CD8-positive, alpha-beta memory T cell (primary cell): ENCODE measurements around the gene KCMF1. TPM values are rescaled to one million over a fixed set of nuclear protein-coding genes. Genes with fewer than 3 reads are reported as not detected.
A peak's percentile ranks its signal among the peaks of the same experiment; 100 is the strongest.

Experiments used
- CTCF ChIA-PET: fragments of 350-600 bp; sonication (Branson Sonifier 250); formaldehyde crosslinking; loops from one replicate; lab custom pipeline; 2021; ENCODE audit warnings: antibody characterized with exemption; lab: Charles Lee
- POLR2A ChIA-PET: fragments of 350-600 bp; sonication (Branson Sonifier 250); formaldehyde crosslinking; loops from one replicate; lab custom pipeline; 2021; ENCODE audit warnings: antibody characterized with exemption; lab: Charles Lee
- DNase-seq, 5 donors: peaks; one replicate each; pipeline versions ENCODE4 v3.0.0 to v3.0.0-alpha.2; 2020 to 2022; ENCODE audit warnings: mixed read lengths in 1 of 5
- H3K27ac ChIP-seq: one replicate; pipeline ENCODE4 v1.7.0; 2013; ENCODE audit warnings: low read depth, mild to moderate bottlenecking, low read length, moderate library complexity
- H3K27me3 ChIP-seq: 2 replicates; pipeline ENCODE4 v1.7.0; 2013; ENCODE audit warnings: low read length, mild to moderate bottlenecking; ENCODE audit not compliant: insufficient read depth, poor library complexity, severe bottlenecking
- H3K36me3 ChIP-seq: 2 replicates; pipeline ENCODE4 v1.7.0; 2013; ENCODE audit warnings: mild to moderate bottlenecking, low read length, moderate library complexity; ENCODE audit not compliant: insufficient read depth
- H3K4me1 ChIP-seq: 2 replicates; pipeline ENCODE4 v1.7.0; 2013; ENCODE audit warnings: mild to moderate bottlenecking, low read length, moderate library complexity; ENCODE audit not compliant: insufficient read depth
- H3K4me3 ChIP-seq: 2 replicates; pipeline ENCODE4 v1.7.0; 2013; ENCODE audit warnings: mild to moderate bottlenecking, low read length
- H3K9me3 ChIP-seq: 2 replicates; pipeline ENCODE4 v1.7.0; 2013; ENCODE audit warnings: mild to moderate bottlenecking, low read length
- H3K27ac Mint-ChIP-seq, 8 donors: one replicate each; pipeline ENCODE4 v1.8.0; 2020 to 2021; ENCODE audit warnings: mixed read lengths in 8 of 8, mild to moderate bottlenecking in 6 of 8, inconsistent platforms in 3 of 8, moderate library complexity in 3 of 8
- H3K27me3 Mint-ChIP-seq, 2 donors: one replicate each; pipeline ENCODE4 v1.8.0; 2020 to 2021; ENCODE audit warnings: mixed read lengths in 2 of 2, mild to moderate bottlenecking in 1 of 2, moderate library complexity in 1 of 2
- H3K36me3 Mint-ChIP-seq, 3 donors: one replicate each; pipeline ENCODE4 v1.8.0; 2020 to 2021; ENCODE audit warnings: mixed read lengths in 3 of 3, inconsistent platforms in 1 of 3, mild to moderate bottlenecking in 1 of 3
- H3K4me1 Mint-ChIP-seq, 3 donors: one replicate each; pipeline ENCODE4 v1.8.0; 2020 to 2021; ENCODE audit warnings: mixed read lengths in 3 of 3, inconsistent platforms in 1 of 3, mild to moderate bottlenecking in 1 of 3
- H3K4me3 Mint-ChIP-seq, 7 donors: one replicate each; pipeline ENCODE4 v1.8.0; 2020 to 2021; ENCODE audit warnings: mixed read lengths in 7 of 7, mild to moderate bottlenecking in 6 of 7, moderate library complexity in 4 of 7, inconsistent platforms in 2 of 7
- H3K9me3 Mint-ChIP-seq, 5 donors: one replicate each; pipeline ENCODE4 v1.8.0; 2020 to 2022; ENCODE audit warnings: mixed read lengths in 5 of 5, mild to moderate bottlenecking in 3 of 5, moderate library complexity in 2 of 5, inconsistent platforms in 1 of 5
- polyA plus RNA-seq: library from polyadenylated mRNA; unstranded; fragments of 300-500 nt; fragmentation: Illumina TruSeq; gene quantifications from one replicate; pipeline ENCODE4 v1.2.3, GENCODE V29; 2021
- total RNA-seq, 2 experiments: library from RNA; stranded (reverse); gene quantifications; one replicate each; pipeline ENCODE4 v1.2.3, GENCODE V29; 2021

KCMF1 gene
- total and polyA plus RNA-seq, 3 experiments from 2014 or later: 30.7 to 105 (median 98.1) TPM

DNA sequence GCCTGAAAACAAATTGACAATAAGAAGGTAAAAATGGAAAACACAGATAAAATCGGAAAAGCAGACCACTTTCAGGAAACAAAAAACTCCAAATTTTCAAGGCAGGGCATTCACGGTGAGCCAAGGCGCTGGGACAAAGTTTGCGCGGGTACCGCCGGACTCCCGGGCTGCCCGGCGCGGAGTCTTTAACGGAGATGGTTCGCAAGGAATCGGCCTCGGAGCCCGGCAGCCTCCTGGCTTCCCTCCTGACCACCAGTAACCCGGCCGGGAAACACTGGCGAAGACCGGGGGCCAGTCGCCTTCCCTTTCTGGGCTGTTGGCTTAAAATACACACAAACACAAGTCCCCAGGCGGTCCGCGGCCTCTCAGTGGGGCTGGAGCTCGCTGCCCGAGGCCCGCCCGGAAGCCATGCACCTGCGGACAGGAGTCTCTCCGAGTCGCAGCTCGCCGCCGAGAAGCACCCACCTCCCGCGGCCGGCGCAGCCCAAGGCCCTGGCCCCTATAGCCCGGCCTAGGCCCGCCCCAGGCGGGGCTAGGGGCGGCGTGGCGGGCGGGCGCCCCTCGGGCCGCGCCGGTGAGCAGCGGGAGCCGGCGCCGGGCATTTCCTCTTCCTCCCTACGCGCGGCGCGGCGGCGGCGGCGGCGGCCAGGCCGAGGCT, 622 bp upstream of the KCMF1 start:
- H3K36me3 Mint-ChIP-seq: peaks cover 0 to 23% (median 3%) of the 10 kb centered on the region in 3 donors
- peak overlapping the region; percentile 92 to 100 (median 95) for H3K4me3 Mint-ChIP-seq
- ChIA-PET CTCF (interaction anchor here (1.3 to 5.7 kb wide), 4 partner anchors 26 to 49 kb away, joined by 4 to 35 read pairs (median 4); no protein-coding TSS in a partner anchor), POLR2A (interaction anchor here (0.5 to 5.1 kb wide), 8 partner anchors 20 to 511 kb away, joined by 3 to 46 read pairs (median 7); partner anchors contain the start of gene SUCLG1)
- DNase-seq: peak in 4 of 5 donors; percentile 38 to 72 (median 56)
- Histone ChIP-seq H3K36me3 (no peaks in the 10 kb centered on the region), H3K4me1 (peaks cover 47% of the 10 kb centered on the region), H3K9me3 (no peaks in the 10 kb centered on the region), H3K27ac (peak overlapping the region; percentile 88), H3K27me3 (no peaks in the 10 kb centered on the region), H3K4me3 (peak overlapping the region; percentile 70)
- peak overlapping the region; percentile 97 to 100 (median 98) for H3K27ac Mint-ChIP-seq
- H3K27me3 Mint-ChIP-seq: peaks cover 0 to 4% of the 10 kb centered on the region in 2 donors
- H3K4me1 Mint-ChIP-seq: peaks cover 44 to 62% (median 59%) of the 10 kb centered on the region in 3 donors
- peaks cover 0 to 1% (median 0%) of the 10 kb centered on the region in 5 donors for H3K9me3 Mint-ChIP-seq

DNA sequence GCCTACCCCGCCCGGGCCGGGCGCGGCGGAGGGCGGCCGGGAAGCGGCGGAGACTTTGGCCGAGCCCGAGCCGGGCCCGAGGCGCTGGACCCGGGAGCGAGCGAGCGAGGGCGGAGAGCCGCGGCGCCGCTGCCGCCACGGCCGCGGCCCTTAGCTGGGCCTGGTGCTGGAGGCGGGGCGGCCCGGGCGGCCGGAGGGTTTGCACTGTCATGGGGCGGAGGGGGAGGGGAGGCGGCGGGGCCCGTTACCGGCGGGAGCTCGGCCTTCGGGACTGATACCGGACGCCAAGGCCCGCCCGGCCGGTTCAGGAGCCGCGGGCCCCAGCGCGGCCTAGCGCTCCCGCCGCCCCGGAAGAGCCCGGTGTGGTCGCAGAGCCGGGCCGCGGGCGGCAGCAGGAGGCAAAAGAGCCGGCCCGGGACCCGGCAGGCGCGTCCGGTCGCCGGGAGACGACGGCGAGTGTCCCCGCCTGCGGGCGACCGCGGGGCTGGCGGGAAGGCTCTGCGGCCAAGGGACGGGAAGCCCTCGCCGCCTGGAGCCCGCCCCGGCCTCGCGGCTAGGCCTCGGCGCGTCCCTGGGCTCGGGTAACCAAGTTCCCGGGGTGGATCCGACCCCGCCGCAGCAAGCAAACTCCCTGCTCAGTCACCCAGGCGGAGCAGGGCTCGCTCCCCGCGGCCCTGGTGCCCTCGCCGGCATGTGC, 697 bp downstream of the KCMF1 start:
- H3K9me3 Mint-ChIP-seq: peaks cover 0 to 1% (median 0%) of the 10 kb centered on the region in 5 donors
- peak overlapping the region; percentile 91 to 99 (median 94) for H3K27ac Mint-ChIP-seq
- Histone ChIP-seq H3K4me1 (peaks cover 58% of the 10 kb centered on the region), H3K36me3 (no peaks in the 10 kb centered on the region), H3K27me3 (no peaks in the 10 kb centered on the region), H3K27ac (peak overlapping the region; percentile 70), H3K4me3 (peak overlapping the region; percentile 82), H3K9me3 (no peaks in the 10 kb centered on the region)
- peak; percentile 59 to 83 (median 74) for DNase-seq
- H3K4me3 Mint-ChIP-seq: peak overlapping the region; percentile 81 to 95 (median 86)
- ChIA-PET CTCF (interaction anchor here (0.8 to 5.7 kb wide), 4 partner anchors 13 to 46 kb away, joined by 3 to 35 read pairs (median 4); no protein-coding TSS in a partner anchor), POLR2A (interaction anchor here (0.6 to 5.1 kb wide), 9 partner anchors 25 to 513 kb away, joined by 3 to 46 read pairs (median 7); partner anchors contain the start of gene SUCLG1)
- H3K36me3 Mint-ChIP-seq: peaks cover 0 to 21% (median 3%) of the 10 kb centered on the region in 3 donors
- H3K4me1 Mint-ChIP-seq: peaks cover 52 to 68% (median 67%) of the 10 kb centered on the region in 3 donors
- peaks cover 0 to 4% of the 10 kb centered on the region in 2 donors for H3K27me3 Mint-ChIP-seq

DNA sequence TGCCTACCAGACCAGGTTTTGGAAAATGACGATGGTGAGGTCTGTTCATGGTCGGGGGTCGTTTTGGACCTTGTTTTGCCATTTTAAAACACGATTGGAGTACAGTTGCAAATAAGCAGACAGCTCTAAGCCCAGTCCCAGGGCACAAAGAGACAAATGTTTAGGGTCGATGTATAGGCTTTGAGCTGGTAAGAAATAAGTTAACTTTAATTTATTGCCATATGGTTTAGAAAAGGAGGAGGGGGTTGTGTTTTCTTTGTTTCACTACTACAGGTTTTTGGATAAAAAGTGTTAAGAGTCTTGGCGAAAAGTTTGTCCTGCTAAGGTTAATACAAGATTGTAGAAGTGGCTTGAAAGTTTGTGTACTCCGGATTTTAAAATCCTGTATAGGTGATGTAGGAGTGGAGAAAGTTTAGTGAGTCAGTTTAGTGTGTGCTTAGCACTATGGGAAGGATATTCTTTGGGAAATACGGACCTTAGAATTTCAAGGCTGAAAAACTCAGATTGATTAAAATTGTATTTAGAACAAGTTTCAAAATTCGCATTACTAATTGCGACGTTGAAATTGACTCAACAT, 1.3 kb downstream of the KCMF1 start:
- peak overlapping the region; percentile 81 to 95 (median 86) for H3K4me3 Mint-ChIP-seq
- Histone ChIP-seq H3K27ac (peak overlapping the region; percentile 70), H3K36me3 (no peaks in the 10 kb centered on the region), H3K9me3 (no peaks in the 10 kb centered on the region), H3K4me1 (peaks cover 63% of the 10 kb centered on the region), H3K4me3 (peak overlapping the region; percentile 82), H3K27me3 (no peaks in the 10 kb centered on the region)
- no peak for DNase-seq
- H3K9me3 Mint-ChIP-seq: peaks cover 0 to 1% (median 0%) of the 10 kb centered on the region in 5 donors
- CTCF ChIA-PET: interaction anchor here (0.8 to 5.7 kb wide), 5 partner anchors 14 to 90 kb away, joined by 3 to 35 read pairs (median 4); no protein-coding TSS in a partner anchor
- peak overlapping the region; percentile 91 to 99 (median 94) for H3K27ac Mint-ChIP-seq
- peaks cover 0 to 4% of the 10 kb centered on the region in 2 donors for H3K27me3 Mint-ChIP-seq
- H3K4me1 Mint-ChIP-seq: peaks cover 55 to 71% (median 69%) of the 10 kb centered on the region in 3 donors
- peaks cover 0 to 20% (median 2%) of the 10 kb centered on the region in 3 donors for H3K36me3 Mint-ChIP-seq
- POLR2A ChIA-PET: interaction anchor here (0.6 to 5.1 kb wide), 4 partner anchors 26 to 66 kb away, joined by 3 to 46 read pairs (median 10); no protein-coding TSS in a partner anchor

DNA sequence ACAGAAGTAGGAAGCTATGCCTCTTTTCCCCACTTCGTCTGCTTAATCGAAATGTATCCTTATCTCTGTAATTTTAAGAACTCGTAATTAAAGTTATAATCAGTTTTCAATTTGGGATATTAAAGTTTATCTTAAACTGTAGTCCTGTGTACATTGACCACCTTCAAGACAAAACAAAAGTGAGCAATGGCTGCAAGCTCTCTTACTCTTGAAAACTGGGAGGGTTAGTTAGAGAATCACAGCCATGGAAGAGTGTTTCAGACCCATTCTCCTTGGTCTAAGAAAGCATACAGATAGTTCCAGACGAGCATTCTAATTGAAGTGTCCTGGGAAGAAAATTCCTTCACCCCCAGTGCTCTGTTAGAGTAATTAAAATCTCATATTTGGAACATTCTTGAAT, 2.0 kb downstream of the KCMF1 start:
- POLR2A ChIA-PET: interaction anchor here (1.9 to 5.1 kb wide), 2 partner anchors 33 to 66 kb away, joined by 7 to 46 read pairs; no protein-coding TSS in a partner anchor
- Histone ChIP-seq H3K27me3 (no peaks in the 10 kb centered on the region), H3K9me3 (no peaks in the 10 kb centered on the region), H3K4me1 (peaks cover 64% of the 10 kb centered on the region), H3K27ac (no peak overlapping the region), H3K36me3 (no peaks in the 10 kb centered on the region), H3K4me3 (peak overlapping the region; percentile 10)
- H3K27ac Mint-ChIP-seq: peak overlapping the region; percentile 81 to 98 (median 93)
- peaks cover 0 to 19% (median 2%) of the 10 kb centered on the region in 3 donors for H3K36me3 Mint-ChIP-seq
- peaks cover 54 to 74% (median 72%) of the 10 kb centered on the region in 3 donors for H3K4me1 Mint-ChIP-seq
- DNase-seq: no peak
- H3K9me3 Mint-ChIP-seq: peaks cover 0 to 1% (median 0%) of the 10 kb centered on the region in 5 donors
- peaks cover 0 to 4% of the 10 kb centered on the region in 2 donors for H3K27me3 Mint-ChIP-seq
- H3K4me3 Mint-ChIP-seq: peak overlapping the region; percentile 83 to 95 (median 86)
- CTCF ChIA-PET: interaction anchor here (1.3 to 4.4 kb wide), 2 partner anchors 47 to 90 kb away, joined by 4 to 19 read pairs; no protein-coding TSS in a partner anchor

DNA sequence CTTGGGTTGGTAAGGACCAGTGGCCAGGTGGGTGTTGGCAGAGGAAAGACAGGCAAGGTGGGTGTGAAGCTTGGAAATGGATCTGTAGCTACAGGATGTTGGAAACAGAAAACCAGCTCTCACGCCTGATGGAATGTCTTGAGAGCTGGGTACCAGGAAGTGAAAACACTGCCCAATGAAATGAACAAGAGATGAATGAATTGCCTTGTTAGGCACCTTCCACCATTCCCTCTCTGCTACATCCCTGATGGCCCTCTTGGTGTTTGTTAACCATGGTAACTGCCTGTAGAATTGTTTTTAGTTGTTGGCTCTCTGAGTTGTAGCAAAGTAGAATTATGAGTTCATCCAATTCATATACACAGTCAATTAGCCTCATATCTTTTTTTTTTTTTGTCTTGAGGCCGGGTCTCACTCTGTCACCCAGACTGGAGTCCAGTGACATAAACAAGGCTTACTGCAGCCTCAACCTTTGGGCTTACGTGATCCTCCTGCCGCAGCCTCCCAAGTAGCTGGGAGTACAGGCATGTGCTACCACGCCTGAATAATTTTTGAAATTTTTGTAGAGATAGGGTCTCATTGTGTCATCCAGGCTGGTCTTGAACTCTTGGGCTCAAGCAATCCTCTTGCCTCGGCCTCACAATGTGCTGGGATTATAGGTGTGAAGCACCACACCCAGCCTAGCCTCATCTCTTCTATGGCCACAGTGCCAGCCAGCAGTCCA, 9.5 kb downstream of the KCMF1 start:
- Mint-ChIP-seq H3K4me1 (peaks cover 58 to 80% (median 78%) of the 10 kb centered on the region in 3 donors), H3K9me3 (no peaks in the 10 kb centered on the region), H3K27me3 (no peaks in the 10 kb centered on the region), H3K27ac (peak overlapping the region in 6 of 8 donors; percentile 3 to 80 (median 36)), H3K4me3 (peak overlapping the region in 5 of 7 donors; percentile 7 to 63 (median 26)), H3K36me3 (peaks cover 0 to 16% (median 5%) of the 10 kb centered on the region in 3 donors)
- no peak overlapping the region for H3K27ac ChIP-seq
- no peaks in the 10 kb centered on the region for H3K9me3 ChIP-seq
- POLR2A ChIA-PET: no interaction called here
- no peak for DNase-seq
- H3K4me1 ChIP-seq: peaks cover 59% of the 10 kb centered on the region
- H3K27me3 ChIP-seq: no peaks in the 10 kb centered on the region
- CTCF ChIA-PET: no interaction called here
- H3K4me3 ChIP-seq: no peak overlapping the region
- no peaks in the 10 kb centered on the region for H3K36me3 ChIP-seq

DNA sequence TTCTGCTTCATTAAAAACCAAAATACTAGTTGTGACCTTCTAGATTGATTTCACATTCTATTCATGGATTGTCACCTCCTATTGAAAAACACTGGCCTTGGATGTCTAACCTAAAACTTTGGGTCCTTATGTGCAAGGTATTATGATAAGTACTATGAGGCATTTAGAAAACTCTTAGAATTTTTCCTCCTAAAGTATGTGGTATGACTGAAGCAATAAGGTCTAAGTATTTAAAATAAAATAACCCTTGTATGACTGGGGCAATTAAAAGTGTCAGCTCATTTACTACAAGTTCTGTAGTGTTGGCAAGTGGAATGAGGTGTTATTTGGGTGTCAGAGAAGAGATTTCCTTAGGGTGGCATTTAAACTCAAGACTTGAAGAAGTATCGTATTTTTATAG, 15.1 kb downstream of the KCMF1 start:
- ChIA-PET POLR2A (no interaction called here), CTCF (no interaction called here)
- Mint-ChIP-seq H3K27me3 (peaks cover 0 to 1% of the 10 kb centered on the region in 2 donors), H3K27ac (peak overlapping the region in 4 of 8 donors; percentile 4 to 80 (median 18)), H3K4me3 (peak overlapping the region in 2 of 7 donors; percentile 6 to 24), H3K4me1 (peaks cover 45 to 63% (median 57%) of the 10 kb centered on the region in 3 donors), H3K36me3 (peaks cover 0 to 6% (median 3%) of the 10 kb centered on the region in 3 donors), H3K9me3 (no peaks in the 10 kb centered on the region)
- H3K4me1 ChIP-seq: peaks cover 73% of the 10 kb centered on the region
- no peak overlapping the region for H3K27ac ChIP-seq
- no peak overlapping the region for H3K4me3 ChIP-seq
- no peaks in the 10 kb centered on the region for H3K9me3 ChIP-seq
- DNase-seq: no peak
- H3K27me3 ChIP-seq: no peaks in the 10 kb centered on the region
- no peaks in the 10 kb centered on the region for H3K36me3 ChIP-seq

DNA sequence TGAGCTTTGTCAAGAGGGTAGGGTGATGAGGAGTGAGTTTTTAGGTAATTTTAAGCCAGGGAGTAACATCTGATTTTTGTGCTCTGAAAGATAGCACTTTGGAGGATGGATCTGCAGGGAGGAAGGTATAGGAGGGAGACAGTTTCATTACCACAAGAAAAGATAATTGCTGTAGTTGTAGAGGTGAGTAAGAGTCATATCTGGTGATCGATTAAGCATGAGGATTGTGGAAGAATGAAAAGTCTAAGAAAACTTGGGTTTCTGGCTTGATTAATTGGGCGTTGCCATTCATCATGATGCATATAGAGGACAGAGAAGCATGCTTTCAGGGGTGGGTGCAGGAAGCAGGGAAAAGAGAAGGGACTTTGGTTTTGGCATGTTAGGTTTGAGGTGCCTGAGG, 18.5 kb downstream of the KCMF1 start:
- peaks cover 70% of the 10 kb centered on the region for H3K4me1 ChIP-seq

More for the DNA sequence above, 18.5 kb downstream of the KCMF1 start:
- ChIA-PET CTCF (no interaction called here), POLR2A (no interaction called here)
- Histone ChIP-seq H3K27me3 (no peaks in the 10 kb centered on the region), H3K36me3 (no peaks in the 10 kb centered on the region), H3K4me3 (no peak overlapping the region), H3K9me3 (no peaks in the 10 kb centered on the region), H3K27ac (no peak overlapping the region)
- no peak overlapping the region for H3K27ac Mint-ChIP-seq
- H3K27me3 Mint-ChIP-seq: peaks cover 0 to 1% of the 10 kb centered on the region in 2 donors
- no peak overlapping the region for H3K4me3 Mint-ChIP-seq
- no peak for DNase-seq
- peaks cover 0 to 8% (median 0%) of the 10 kb centered on the region in 3 donors for H3K36me3 Mint-ChIP-seq
- H3K4me1 Mint-ChIP-seq: peaks cover 33 to 48% (median 43%) of the 10 kb centered on the region in 3 donors
- H3K9me3 Mint-ChIP-seq: no peaks in the 10 kb centered on the region
